Hepatocyte (in vitro differentiated cells): ENCODE data around the gene NTSR1.

ENCODE experiments used
- EZH2 ChIP-seq: fragments of 200-600 bp; sonication (generic); IDR thresholded peaks from 2 replicates; pipeline ENCODE4 v1.6.1; 2016; ENCODE audit warnings: antibody characterized with exemption, mild to moderate bottlenecking, borderline replicate concordance
- EZH2phosphoT487 ChIP-seq: fragments of 200-600 bp; sonication (generic); IDR thresholded peaks from one replicate; pipeline ENCODE4 v1.6.1; 2018; ENCODE audit warnings: antibody characterized with exemption, mild to moderate bottlenecking, low read depth, moderate library complexity; ENCODE audit not compliant: unreplicated experiment, severe bottlenecking
- TF ChIP-seq, protein P1 (sequence below): fragments of 200-600 bp; sonication (generic); IDR thresholded peaks from 2 replicates; pipeline ENCODE4 v1.5.1; 2016; ENCODE audit warnings: antibody characterized with exemption, mild to moderate bottlenecking; ENCODE audit not compliant: poor library complexity

DNA sequence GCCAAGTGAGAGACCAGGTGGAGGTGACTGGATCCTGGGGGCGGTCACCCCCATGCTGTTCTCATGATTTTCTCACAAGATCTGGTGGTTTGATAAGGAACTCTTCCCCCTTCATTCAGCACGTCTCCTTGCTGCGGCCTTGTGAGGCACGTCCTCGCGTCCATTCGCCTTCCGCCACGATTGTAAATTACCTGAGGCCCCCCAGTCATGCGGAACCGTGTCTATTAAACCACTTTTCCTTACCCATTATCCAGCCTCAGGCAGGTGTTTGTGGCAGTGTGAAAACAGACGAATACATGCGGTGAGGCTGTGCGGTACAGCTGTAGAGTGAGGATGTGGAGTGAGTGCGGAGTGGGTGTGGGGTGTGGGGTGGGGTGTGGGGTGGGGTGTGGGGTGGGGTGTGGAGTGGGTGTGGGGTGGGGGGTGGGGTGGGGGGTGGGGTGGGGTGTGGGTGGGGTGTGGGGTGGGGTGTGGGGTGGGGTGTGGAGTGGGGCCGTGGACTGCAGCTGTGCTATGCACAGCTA lies 12.1 kb upstream of the NTSR1 start:
- TF ChIP-seq, protein P1, sequence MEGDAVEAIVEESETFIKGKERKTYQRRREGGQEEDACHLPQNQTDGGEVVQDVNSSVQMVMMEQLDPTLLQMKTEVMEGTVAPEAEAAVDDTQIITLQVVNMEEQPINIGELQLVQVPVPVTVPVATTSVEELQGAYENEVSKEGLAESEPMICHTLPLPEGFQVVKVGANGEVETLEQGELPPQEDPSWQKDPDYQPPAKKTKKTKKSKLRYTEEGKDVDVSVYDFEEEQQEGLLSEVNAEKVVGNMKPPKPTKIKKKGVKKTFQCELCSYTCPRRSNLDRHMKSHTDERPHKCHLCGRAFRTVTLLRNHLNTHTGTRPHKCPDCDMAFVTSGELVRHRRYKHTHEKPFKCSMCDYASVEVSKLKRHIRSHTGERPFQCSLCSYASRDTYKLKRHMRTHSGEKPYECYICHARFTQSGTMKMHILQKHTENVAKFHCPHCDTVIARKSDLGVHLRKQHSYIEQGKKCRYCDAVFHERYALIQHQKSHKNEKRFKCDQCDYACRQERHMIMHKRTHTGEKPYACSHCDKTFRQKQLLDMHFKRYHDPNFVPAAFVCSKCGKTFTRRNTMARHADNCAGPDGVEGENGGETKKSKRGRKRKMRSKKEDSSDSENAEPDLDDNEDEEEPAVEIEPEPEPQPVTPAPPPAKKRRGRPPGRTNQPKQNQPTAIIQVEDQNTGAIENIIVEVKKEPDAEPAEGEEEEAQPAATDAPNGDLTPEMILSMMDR = no peak
- TF ChIP-seq EZH2 (no peak), EZH2phosphoT487 (no peak)
